ENCODE measurements around the gene CXorf38. TPM values are rescaled to one million over a fixed set of nuclear protein-coding genes. Genes with fewer than 3 reads are reported as not detected.

CXorf38 gene
- total and polyA plus RNA-seq, 9 of the 15 experiments (the other 6 are each of a cell fraction or from before 2014, with no cell fraction given): 1.2 to 12.8 (median 8.4) TPM

DNA sequence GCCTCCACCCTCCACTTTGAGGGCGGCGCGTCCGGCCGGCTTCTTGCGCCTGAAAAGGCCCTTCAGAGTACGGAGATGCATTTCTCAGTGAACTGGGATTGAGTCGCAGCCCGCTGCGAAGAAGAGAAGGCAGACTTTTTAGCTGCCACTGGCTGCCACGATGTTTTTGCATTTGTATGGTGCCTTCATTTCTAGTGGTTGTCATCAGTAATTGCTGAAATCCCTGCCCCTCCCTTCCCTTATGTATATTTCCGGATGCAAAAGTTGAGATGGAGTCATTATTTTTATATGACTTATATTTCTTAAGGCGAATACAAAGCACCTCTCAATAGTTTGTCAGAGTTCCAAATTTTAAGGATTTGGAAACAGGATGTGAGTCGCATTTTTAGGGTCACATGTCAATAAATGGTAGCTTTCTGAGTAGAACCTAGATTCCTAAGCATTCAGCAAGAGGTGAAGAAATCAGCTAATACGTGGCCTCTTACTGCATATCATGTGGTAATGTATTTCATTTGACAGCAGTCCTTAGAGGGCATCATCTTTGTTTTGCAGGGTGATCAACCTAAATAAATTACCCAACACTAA lies 65.9 kb downstream of the CXorf38 start:
- TF ChIP-seq POLR2G (IDR thresholded peaks at IDR 0.05; ENCODE audit: low read depth, low read length) (no peak), PPARD (CRISPR knock-in tag; IDR thresholded peaks at IDR 0.05) (no peak), STAT5A (IDR thresholded peaks at IDR 0.05; ENCODE audit: borderline replicate concordance, low read length) (no peak), CBX2 (IDR thresholded peaks at IDR 0.05; ENCODE audit: insufficient read depth, low read length, poor library complexity, severe bottlenecking) (no peak), ETS1 (conservative IDR thresholded peaks at IDR 0.05; ENCODE audit: control insufficient read depth, low read depth, low read length) (no peak), MECOM (CRISPR knock-in tag; IDR thresholded peaks at IDR 0.05) (no peak), ZFPM2 (CRISPR knock-in tag; IDR thresholded peaks at IDR 0.05) (no peak), SAFB2 (IDR thresholded peaks at IDR 0.05; ENCODE audit: borderline replicate concordance, low read depth, low read length, severe bottlenecking) (no peak), FOSL1 (tag; conservative IDR thresholded peaks at IDR 0.05) (no peak), NUFIP1 (IDR thresholded peaks at IDR 0.05; ENCODE audit: partially characterized antibody) (no peak), PCBP2 (IDR thresholded peaks at IDR 0.05; ENCODE audit: low read depth, low read length, poor library complexity, severe bottlenecking) (no peak), SP2 (IDR thresholded peaks at IDR 0.05; ENCODE audit: extremely low read depth, low read depth, low read length, poor library complexity, severe bottlenecking) (no peak), BRD9 (IDR thresholded peaks at IDR 0.05; ENCODE audit: low read depth, partially characterized antibody) (no peak), XRCC5 (IDR thresholded peaks at IDR 0.05; ENCODE audit: low read depth, low read length) (no peak), ZNF41 (CRISPR knock-in tag; conservative IDR thresholded peaks at IDR 0.05) (no peak), GABPB2 (CRISPR knock-in tag; conservative IDR thresholded peaks at IDR 0.05) (no peak), ARID2 (IDR thresholded peaks at IDR 0.05) (no peak)
- in situ Hi-C loops (cut with MboI) (no loop called here), intact Hi-C loops (cut with micrococcal nuclease) (loop anchor here (10.0 kb wide), 1 partner anchor 63 kb away; the partner anchor contains the start of gene CXorf38)
- no peaks in the 10 kb centered on the region for H3K9me3 ChIP-seq (replicated peaks; ENCODE audit: control insufficient read depth, insufficient read depth, low read depth, low read length)
- peak overlapping the region; percentile 62 to 91 for H3K9ac ChIP-seq (ENCODE audit: insufficient read depth in 1 of 2, low read depth in 2 of 2, low read length in 2 of 2)
- no TSS peak for BruUV-seq (replicated peaks)
- peak overlapping the region; percentile 63 for H2AFZ ChIP-seq (ENCODE audit: low read depth, low read length)
- peaks cover 31% of the 10 kb centered on the region for H3K79me2 ChIP-seq (ENCODE audit: control insufficient read depth, insufficient read depth, low read length)
- no peaks in the 10 kb centered on the region; the same call in 1 of the 2 replicates for H4K20me1 ChIP-seq (replicated peaks; ENCODE audit: control insufficient read depth, insufficient read depth, low read length)
- H3K4me1 ChIP-seq (replicated peaks in 1 of 2; ENCODE audit: control insufficient read depth in 2 of 2, insufficient read depth in 2 of 2, low read length in 2 of 2): peaks cover 5 to 18% of the 10 kb centered on the region in 2 experiments; a peak in 3 of 5 replicates
- H3K4me3 ChIP-seq: peak overlapping the region; percentile 88
- ATAC-seq: no peak
- no peaks in the 10 kb centered on the region for H3K9me1 ChIP-seq (ENCODE audit: control insufficient read depth, insufficient read depth, low read length)
- CTCF ChIA-PET (ENCODE audit: low intra/inter-chr PET ratio): no interaction called here
- H3K36me3 ChIP-seq (ENCODE audit: control insufficient read depth, insufficient read depth, low read length): no peaks in the 10 kb centered on the region
- FAIRE-seq: no peak
- peak overlapping the region; percentile 85 for H3K4me2 ChIP-seq (ENCODE audit: insufficient read depth, low read length)
- peak overlapping the region; percentile 68; the same call in 1 of the 3 replicates for H3K27ac ChIP-seq (ENCODE audit: extremely low read depth, low read depth, low read length)
- no peaks in the 10 kb centered on the region for H3K27me3 ChIP-seq (ENCODE audit: control insufficient read depth in 2 of 2, insufficient read depth in 2 of 2, low read length in 2 of 2)
- 2% methylated on average over 9 of the region's 15 CpGs for WGBS (ENCODE audit: insufficient coverage, low coverage, missing lambda C conversion rate)
- POLR2A ChIA-PET: no interaction called here
- no peak for DNase-seq (ENCODE audit: extremely low read depth in 1 of 4, low spot score in 3 of 4)

Measured in K562 (cell line).